Smooth muscle cell (in vitro differentiated cells): ENCODE results near the gene TYRP1. TPM values are rescaled to one million over a fixed set of nuclear protein-coding genes. Genes with fewer than 3 reads are reported as not detected.

ENCODE experiments used
- DNase-seq: peaks from one replicate; lab custom pipeline; 2025; ENCODE audit not compliant: unreplicated experiment; lab: John Stamatoyannopoulos, UW
- H2AFZ ChIP-seq: fragments of 200-600 bp; sonication (generic); 2 replicates; pipeline ENCODE4 v1.6.0; 2016; ENCODE audit warnings: antibody characterized with exemption, low read depth, mild to moderate bottlenecking
- H3F3A ChIP-seq: fragments of 200-600 bp; sonication (generic); 2 replicates; pipeline ENCODE4 v1.6.0; 2017; ENCODE audit warnings: antibody characterized with exemption, low read depth
- H3K27ac ChIP-seq: fragments of 200-600 bp; sonication (generic); 2 replicates; pipeline ENCODE4 v1.5.1; 2016; ENCODE audit warnings: low read depth, mild to moderate bottlenecking
- H3K27me3 ChIP-seq: fragments of 200-600 bp; sonication (generic); 2 replicates; pipeline ENCODE4 v1.6.1; 2016; ENCODE audit warnings: low read depth, mild to moderate bottlenecking
- H3K36me3 ChIP-seq: fragments of 200-600 bp; sonication (generic); 2 replicates; pipeline ENCODE4 v1.5.1; 2016; ENCODE audit warnings: low read depth
- H3K4me1 ChIP-seq: fragments of 200-600 bp; sonication (generic); 2 replicates; pipeline ENCODE4 v1.5.1; 2016; ENCODE audit warnings: low read depth
- H3K4me2 ChIP-seq: fragments of 200-600 bp; sonication (generic); 2 replicates; pipeline ENCODE4 v1.6.0; 2016; ENCODE audit warnings: mild to moderate bottlenecking
- H3K4me3 ChIP-seq: fragments of 200-600 bp; sonication (generic); 2 replicates; pipeline ENCODE4 v1.5.1; 2016; ENCODE audit warnings: mild to moderate bottlenecking
- H3K79me2 ChIP-seq: fragments of 200-600 bp; sonication (generic); 2 replicates; pipeline ENCODE4 v1.6.0; 2016; ENCODE audit warnings: low read depth, mild to moderate bottlenecking
- H3K9ac ChIP-seq: fragments of 200-600 bp; sonication (generic); 2 replicates; pipeline ENCODE4 v1.6.0; 2016; ENCODE audit warnings: low read depth
- H3K9me3 ChIP-seq: fragments of 200-600 bp; sonication (generic); replicated peaks from 2 replicates; pipeline ENCODE4 v1.5.1; 2016; ENCODE audit warnings: low read depth
- H4K20me1 ChIP-seq: fragments of 200-600 bp; sonication (generic); 2 replicates; pipeline ENCODE4 v1.6.0; 2016; ENCODE audit warnings: low read depth
- whole genome bisulfite sequencing: methylation state at CpG from one replicate; pipeline ENCODE4 v1.1.7; 2016; ENCODE audit warnings: low lambda C conversion rate; 5-methylcytosine and 5-hydroxymethylcytosine counted together
- polyA plus RNA-seq: library from polyadenylated mRNA; unstranded; fragments of >200 nt; fragmentation: Nextera tagmentation; extraction: Ambion mirVana; gene quantifications from 2 replicates; pipeline ENCODE4 v1.2.1, GENCODE V29; 2016
- total RNA-seq: library from RNA; depleted of rRNA; stranded (reverse); fragments of >200 nt; gene quantifications from 2 replicates; pipeline ENCODE4 v1.2.3, GENCODE V29; 2014
- TF ChIP-seq, protein P1 (sequence below): fragments of 200-600 bp; sonication (generic); IDR thresholded peaks from 2 replicates; pipeline ENCODE4 v1.5.1; 2017; ENCODE audit warnings: borderline replicate concordance, mild to moderate bottlenecking, antibody characterized with exemption; ENCODE audit not compliant: insufficient read depth, poor library complexity, severe bottlenecking

The TYRP1 gene
- total and polyA plus RNA-seq, 2 experiments from 2014 or later, result 0.41 to 0.76 TPM

DNA sequence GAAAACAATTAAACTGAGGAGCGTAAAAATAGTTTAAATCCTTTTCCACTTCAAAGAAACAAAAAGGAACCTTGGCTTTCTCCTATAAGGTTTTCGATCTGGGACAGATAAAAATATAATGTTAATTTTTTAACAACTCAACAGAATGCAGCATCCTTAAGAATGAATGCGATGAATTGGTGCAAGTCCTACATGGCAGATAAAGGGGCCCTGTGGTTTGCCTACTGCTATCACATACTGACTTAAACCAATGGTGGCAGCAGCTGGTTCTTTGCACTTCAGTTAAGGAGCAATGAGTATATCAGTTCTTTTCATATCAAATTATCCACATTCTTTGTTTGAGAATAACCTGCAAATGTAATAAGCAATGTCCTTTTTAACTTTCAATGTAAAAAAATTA, 12.4 kb upstream of the TYRP1 start:
- Histone ChIP-seq H4K20me1 (no peaks in the 10 kb centered on the region), H3K79me2 (no peaks in the 10 kb centered on the region), H3F3A (no peaks in the 10 kb centered on the region), H3K27ac (no peak overlapping the region), H3K4me2 (peak overlapping the region; percentile 27), H3K36me3 (no peaks in the 10 kb centered on the region), H3K4me3 (no peak overlapping the region), H3K9me3 (no peaks in the 10 kb centered on the region), H3K27me3 (no peaks in the 10 kb centered on the region), H2AFZ (no peak overlapping the region), H3K4me1 (no peaks in the 10 kb centered on the region), H3K9ac (no peak overlapping the region)
- 84% methylated on average over 3 of the region's 3 CpGs for WGBS
- DNase-seq, result no peak
- TF ChIP-seq, protein P1, sequence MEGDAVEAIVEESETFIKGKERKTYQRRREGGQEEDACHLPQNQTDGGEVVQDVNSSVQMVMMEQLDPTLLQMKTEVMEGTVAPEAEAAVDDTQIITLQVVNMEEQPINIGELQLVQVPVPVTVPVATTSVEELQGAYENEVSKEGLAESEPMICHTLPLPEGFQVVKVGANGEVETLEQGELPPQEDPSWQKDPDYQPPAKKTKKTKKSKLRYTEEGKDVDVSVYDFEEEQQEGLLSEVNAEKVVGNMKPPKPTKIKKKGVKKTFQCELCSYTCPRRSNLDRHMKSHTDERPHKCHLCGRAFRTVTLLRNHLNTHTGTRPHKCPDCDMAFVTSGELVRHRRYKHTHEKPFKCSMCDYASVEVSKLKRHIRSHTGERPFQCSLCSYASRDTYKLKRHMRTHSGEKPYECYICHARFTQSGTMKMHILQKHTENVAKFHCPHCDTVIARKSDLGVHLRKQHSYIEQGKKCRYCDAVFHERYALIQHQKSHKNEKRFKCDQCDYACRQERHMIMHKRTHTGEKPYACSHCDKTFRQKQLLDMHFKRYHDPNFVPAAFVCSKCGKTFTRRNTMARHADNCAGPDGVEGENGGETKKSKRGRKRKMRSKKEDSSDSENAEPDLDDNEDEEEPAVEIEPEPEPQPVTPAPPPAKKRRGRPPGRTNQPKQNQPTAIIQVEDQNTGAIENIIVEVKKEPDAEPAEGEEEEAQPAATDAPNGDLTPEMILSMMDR, result no peak

DNA sequence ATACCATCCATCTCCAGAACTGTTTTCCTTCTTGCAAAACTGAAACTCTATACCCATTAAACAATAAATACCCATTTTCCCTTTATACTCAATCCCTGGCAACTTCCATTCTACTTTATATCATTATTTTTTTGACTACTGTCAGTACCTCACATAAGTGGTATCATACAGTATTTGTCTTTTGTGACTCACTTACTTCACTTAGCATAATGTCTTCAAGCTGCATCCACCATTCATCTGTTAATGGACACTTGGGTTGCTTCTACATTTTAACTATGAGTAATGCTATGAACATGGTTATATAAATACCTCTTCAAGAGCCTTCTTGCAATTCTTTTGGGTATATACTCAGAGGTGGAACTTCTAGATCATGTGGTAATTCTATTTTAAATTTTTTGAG, 11.6 kb upstream of the TYRP1 start:
- no peak overlapping the region for H3K4me3 ChIP-seq
- H3K9ac ChIP-seq, result no peak overlapping the region
- no peak for DNase-seq
- TF ChIP-seq, protein P1, result no peak
- H3K36me3 ChIP-seq, result no peaks in the 10 kb centered on the region
- H3K27ac ChIP-seq, result no peak overlapping the region
- no peaks in the 10 kb centered on the region for H4K20me1 ChIP-seq
- no peaks in the 10 kb centered on the region for H3K79me2 ChIP-seq
- no peaks in the 10 kb centered on the region for H3K9me3 ChIP-seq
- no peaks in the 10 kb centered on the region for H3K27me3 ChIP-seq
- no peaks in the 10 kb centered on the region for H3F3A ChIP-seq
- H2AFZ ChIP-seq, result no peak overlapping the region
- no peak overlapping the region for H3K4me2 ChIP-seq
- H3K4me1 ChIP-seq, result no peaks in the 10 kb centered on the region

DNA sequence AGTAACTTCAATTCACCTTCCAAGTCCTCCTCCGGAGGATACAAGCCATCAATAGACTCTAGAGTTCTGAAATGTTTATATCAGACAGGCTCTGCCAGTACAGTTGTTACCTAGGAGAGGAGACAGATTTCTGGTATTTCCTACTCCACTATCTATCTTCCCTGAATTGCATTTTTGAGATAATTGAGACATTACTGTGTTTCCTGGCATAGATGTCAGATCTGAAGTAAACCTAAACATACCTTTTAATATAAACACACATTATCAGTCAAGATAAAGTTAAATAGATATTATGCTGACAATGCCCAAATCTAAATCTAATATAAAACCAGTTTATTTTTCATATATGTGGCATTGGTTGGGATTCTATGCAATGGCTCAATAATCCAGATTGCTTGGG, 8.2 kb upstream of the TYRP1 start:
- no peaks in the 10 kb centered on the region for H3K9me3 ChIP-seq
- DNase-seq, result no peak
- no peak overlapping the region for H3K9ac ChIP-seq
- H3K4me1 ChIP-seq, result no peaks in the 10 kb centered on the region
- TF ChIP-seq, protein P1, result no peak
- H3K4me3 ChIP-seq, result no peak overlapping the region
- peaks cover 6% of the 10 kb centered on the region for H3F3A ChIP-seq
- H3K4me2 ChIP-seq, result no peak overlapping the region
- H2AFZ ChIP-seq, result no peak overlapping the region
- 73% methylated on average over 1 of the region's 1 CpG for WGBS
- no peaks in the 10 kb centered on the region for H3K36me3 ChIP-seq
- no peaks in the 10 kb centered on the region for H3K27me3 ChIP-seq
- no peaks in the 10 kb centered on the region for H3K79me2 ChIP-seq
- H4K20me1 ChIP-seq, result no peaks in the 10 kb centered on the region
- H3K27ac ChIP-seq, result no peak overlapping the region

DNA sequence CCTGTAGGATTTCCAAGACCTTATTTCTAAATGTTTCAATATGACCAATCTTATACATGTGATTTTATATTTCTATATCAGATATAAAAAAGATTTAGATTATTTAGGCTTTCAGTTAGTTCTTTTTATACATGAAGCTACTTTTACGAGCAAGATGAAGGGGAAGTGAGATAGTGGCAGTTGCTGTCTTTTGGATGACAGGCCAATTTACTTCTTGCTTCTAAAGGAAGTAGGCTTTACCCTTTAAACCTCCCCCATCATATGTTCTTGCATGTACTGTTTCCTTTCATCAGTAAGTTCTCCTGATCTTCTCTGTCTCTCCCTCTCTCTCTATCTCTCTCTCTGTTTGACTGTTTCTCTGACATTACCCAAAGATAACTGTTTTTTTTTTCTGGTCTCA, 4.0 kb upstream of the TYRP1 start:
- no peak overlapping the region for H3K4me2 ChIP-seq
- H3F3A ChIP-seq, result peaks cover 6% of the 10 kb centered on the region
- H4K20me1 ChIP-seq, result no peaks in the 10 kb centered on the region
- H3K36me3 ChIP-seq, result no peaks in the 10 kb centered on the region
- H3K9ac ChIP-seq, result no peak overlapping the region
- no peaks in the 10 kb centered on the region for H3K4me1 ChIP-seq
- H3K9me3 ChIP-seq, result no peaks in the 10 kb centered on the region
- no peak for DNase-seq
- peak overlapping the region; percentile 33 for H2AFZ ChIP-seq
- no peak overlapping the region for H3K4me3 ChIP-seq
- H3K27me3 ChIP-seq, result no peaks in the 10 kb centered on the region
- TF ChIP-seq, protein P1, result no peak
- no peaks in the 10 kb centered on the region for H3K79me2 ChIP-seq
- 47% methylated on average over 1 of the region's 1 CpG for WGBS
- H3K27ac ChIP-seq, result no peak overlapping the region
